ENCODE measurements around the gene TMPRSS6. TPM values are rescaled to one million over a fixed set of nuclear protein-coding genes. Genes with fewer than 3 reads are reported as not detected.

Gene TMPRSS6
- total and polyA plus RNA-seq, 2 of the 13 experiments (the other 11 are each of a cell fraction or from before 2014, with no cell fraction given), result 4.2 to 4.8 TPM

- peak; percentile 51; the same call in 1 of the 2 replicates for TF ChIP-seq ZFP91 (CRISPR knock-in tag; IDR thresholded peaks at IDR 0.05; ENCODE audit: borderline replicate concordance)
- TF ChIP-seq ETV6 (CRISPR knock-in tag; conservative IDR thresholded peaks at IDR 0.05), result no peak
- TF ChIP-seq ZBTB38 (CRISPR knock-in tag; IDR thresholded peaks at IDR 0.05), result 0 out of 2 replicates have a peak, but pooled peaks have one; percentile 3
- TF ChIP-seq THRA (CRISPR knock-in tag; IDR thresholded peaks at IDR 0.05; ENCODE audit: borderline replicate concordance), result no peak
- no peak for TF ChIP-seq ZNF512B (CRISPR knock-in tag; IDR thresholded peaks at IDR 0.05; ENCODE audit: borderline replicate concordance)
- no peak for TF ChIP-seq SSRP1 (CRISPR knock-in tag; IDR thresholded peaks at IDR 0.05)
- no peak for TF ChIP-seq IRX3 (CRISPR knock-in tag; IDR thresholded peaks at IDR 0.05; ENCODE audit: borderline replicate concordance, low read depth)
- TF ChIP-seq USF2 (IDR thresholded peaks at IDR 0.05; ENCODE audit: low read depth, low read length), result no peak
- TF ChIP-seq USF2 (CRISPR knock-in tag; IDR thresholded peaks at IDR 0.05; ENCODE audit: borderline replicate concordance), result peak; percentile 44; the same call in 1 of the 2 replicates
- no peak for TF ChIP-seq ZNF605 (CRISPR knock-in tag; IDR thresholded peaks at IDR 0.05)
- no peak for TF ChIP-seq ATF4 (CRISPR knock-in tag; IDR thresholded peaks at IDR 0.05)
- no peak for TF ChIP-seq ZNF550 (CRISPR knock-in tag; IDR thresholded peaks at IDR 0.05; ENCODE audit: borderline replicate concordance)
- no peak for TF ChIP-seq RCOR2 (CRISPR knock-in tag; IDR thresholded peaks at IDR 0.05)
- no peak; the same call in 1 of the 2 replicates for TF ChIP-seq TFDP2 (CRISPR knock-in tag; IDR thresholded peaks at IDR 0.05)
- TF ChIP-seq NFE2 (CRISPR knock-in tag; IDR thresholded peaks at IDR 0.05), result no peak
Measured at GRCh38 chr22:37020192-37020479, 89.4 kb downstream of the TMPRSS6 start (continued).
